NOMO-1 treated with DMSO at 0.1 percent for 48 hours (cell line): ENCODE results near the gene FAM171A2.
A peak's percentile ranks its signal among the peaks of the same experiment; 100 is the strongest.

ENCODE experiments used
- DNase-seq: peaks from one replicate; lab custom pipeline; 2025; ENCODE audit not compliant: unreplicated experiment; lab: John Stamatoyannopoulos, UW

FAM171A2 gene

GRCh38 chr17:44323359-44324091 is 40.1 kb downstream of the FAM171A2 start:
- DNase-seq = no peak

GRCh38 chr17:44322236-44322895 is 41.3 kb downstream of the FAM171A2 start:
- DNase-seq = no peak

- DNase-seq = no peak
Measured at GRCh38 chr17:44321246-44322120, 42.2 kb downstream of the FAM171A2 start.

GRCh38 chr17:44320066-44320465 is 43.6 kb downstream of the FAM171A2 start:
- DNase-seq = no peak

GRCh38 chr17:44318077-44318892 is 45.4 kb downstream of the FAM171A2 start:
- DNase-seq = no peak

- no peak for DNase-seq
Measured at GRCh38 chr17:44317545-44317944, 46.1 kb downstream of the FAM171A2 start.

GRCh38 chr17:44315760-44316731 is 47.6 kb downstream of the FAM171A2 start:
- DNase-seq = no peak

- no peak for DNase-seq
Measured at GRCh38 chr17:44314869-44315661, 48.6 kb downstream of the FAM171A2 start.

GRCh38 chr17:44314524-44314868 is 49.2 kb downstream of the FAM171A2 start:
- no peak for DNase-seq

GRCh38 chr17:44314031-44314430 is 49.6 kb downstream of the FAM171A2 start:
- DNase-seq = no peak

- DNase-seq = no peak
Measured at GRCh38 chr17:44312396-44313104, 51.1 kb downstream of the FAM171A2 start.

GRCh38 chr17:44311562-44312181 is 52.0 kb downstream of the FAM171A2 start:
- no peak for DNase-seq

GRCh38 chr17:44310609-44311376 is 52.9 kb downstream of the FAM171A2 start:
- no peak for DNase-seq

GRCh38 chr17:44310188-44310587 is 53.5 kb downstream of the FAM171A2 start:
- DNase-seq = peak; percentile 15

- DNase-seq = no peak
Measured at GRCh38 chr17:44309472-44309871, 54.2 kb downstream of the FAM171A2 start.

GRCh38 chr17:44308865-44309264 is 54.8 kb downstream of the FAM171A2 start:
- no peak for DNase-seq

- DNase-seq = peak; percentile 32
Measured at GRCh38 chr17:44308320-44308818, 55.3 kb downstream of the FAM171A2 start, which contains the start of gene RUNDC3A. RUNDC3A (plus strand) TSS chr17:44308601; CDS start chr17:44308833, 232 bp downstream.
